Measurements from ENCODE around the gene SCLY.
"Not testable (repeated sequence)": the region's sequence is repeated elsewhere in the genome, so short reads cannot be mapped to it uniquely, and the experiment has no call there.

The SCLY gene

DNA sequence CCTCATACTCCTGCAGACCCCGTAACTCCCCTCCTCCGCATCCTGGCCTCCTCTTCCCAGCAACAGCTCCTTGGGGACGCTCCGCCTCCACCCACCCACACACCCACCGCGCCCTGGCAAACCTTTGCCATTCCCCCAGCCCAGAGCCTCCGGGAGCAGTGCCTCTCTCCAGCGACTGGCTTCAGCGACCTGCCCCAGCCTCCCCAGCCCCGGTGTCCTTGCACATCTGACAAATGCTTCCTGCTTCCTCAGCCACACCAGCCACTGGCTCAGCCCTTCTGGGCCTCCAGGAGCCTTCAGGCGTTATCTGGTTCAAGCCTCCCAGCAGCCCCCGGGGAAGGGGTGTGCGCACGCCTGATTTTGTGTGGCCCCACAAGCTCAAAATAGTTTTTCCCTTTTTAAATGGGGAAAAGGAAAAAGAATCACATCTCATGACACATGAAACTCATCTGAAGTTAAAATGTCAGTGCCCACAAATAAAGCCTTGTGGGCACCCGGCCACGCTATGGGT lies 53.6 kb downstream of the SCLY start:
- Histone ChIP-seq H3K9me3 (ENCODE audit: control insufficient read depth, insufficient read depth, low read length) (peaks cover 2% of the 10 kb centered on the region; the same call in 1 of the 2 replicates), H3K4me1 (ENCODE audit: insufficient read depth, low read length) (no peaks in the 10 kb centered on the region), H3K36me3 (ENCODE audit: insufficient read depth, low read length) (no peaks in the 10 kb centered on the region), H3K9ac (ENCODE audit: low read depth, low read length) (no peak overlapping the region)

DNA sequence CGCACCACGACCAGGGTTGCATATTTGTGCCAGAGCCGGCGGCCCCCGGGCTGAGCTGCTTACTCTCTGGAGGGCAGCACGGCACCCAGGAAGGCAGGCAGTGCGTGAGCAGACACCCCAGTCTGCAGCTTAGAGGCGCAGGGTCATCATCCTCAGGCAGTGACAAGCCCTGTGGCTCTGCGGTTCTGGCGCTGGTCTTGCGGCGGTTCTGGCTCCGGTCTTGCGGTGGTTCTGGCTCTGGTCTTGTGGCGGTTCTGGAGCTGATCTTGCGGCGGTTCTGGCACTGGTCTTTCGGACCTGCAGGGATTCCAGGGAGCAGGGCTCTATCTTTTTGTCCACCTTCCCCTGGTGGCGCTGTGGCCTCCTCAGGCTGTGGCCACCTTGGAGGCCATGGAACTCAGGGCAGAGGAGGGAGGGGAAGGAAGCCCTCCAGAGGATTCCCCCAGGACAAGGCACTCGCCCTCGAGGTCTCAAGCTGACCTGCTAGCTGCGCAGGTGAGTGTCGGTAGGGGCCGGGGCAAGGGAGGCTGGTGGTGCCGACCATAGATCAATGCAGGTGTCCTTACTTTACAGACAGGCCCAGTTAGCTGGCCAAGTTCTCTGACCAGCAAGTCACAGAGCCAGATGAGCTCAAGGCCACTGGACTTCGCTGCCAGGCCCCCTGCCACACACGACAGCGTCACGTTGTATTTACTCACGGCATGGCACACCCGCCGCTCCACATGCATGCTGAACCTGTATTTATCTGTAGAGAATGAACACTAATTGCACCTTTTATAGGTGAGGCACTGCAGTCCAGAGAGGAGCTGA lies 54.3 kb downstream of the SCLY start:
- Histone ChIP-seq H3K4me1 (ENCODE audit: insufficient read depth, low read length) (no peaks in the 10 kb centered on the region), H3K9me3 (ENCODE audit: control insufficient read depth, insufficient read depth, low read length) (peaks cover 2% of the 10 kb centered on the region; the same call in 1 of the 2 replicates), H3K9ac (ENCODE audit: low read depth, low read length) (no peak overlapping the region), H3K36me3 (ENCODE audit: insufficient read depth, low read length) (no peaks in the 10 kb centered on the region)

DNA sequence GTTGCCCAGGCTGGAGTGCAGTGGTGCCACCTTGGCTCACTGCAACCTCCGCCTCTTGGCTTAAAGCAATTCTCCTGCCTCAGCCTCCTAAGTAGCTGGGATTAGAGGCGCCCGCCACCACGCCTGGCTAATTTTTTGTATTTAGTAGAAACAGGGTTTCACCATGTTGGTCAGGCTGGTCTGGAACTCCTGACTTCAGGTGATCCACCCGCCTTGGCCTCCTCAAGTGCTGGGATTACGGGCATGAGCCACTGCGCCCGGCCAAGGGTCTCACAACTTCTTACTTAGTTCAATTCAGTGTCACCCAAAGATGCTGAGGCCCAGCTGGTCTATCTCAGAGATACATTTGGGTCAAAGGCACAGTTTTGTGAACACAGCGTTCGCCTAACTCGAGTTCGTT lies 54.9 kb downstream of the SCLY start:
- H3K36me3 ChIP-seq (ENCODE audit: insufficient read depth, low read length); H3K4me1 ChIP-seq (ENCODE audit: insufficient read depth, low read length); H3K9ac ChIP-seq (ENCODE audit: low read depth, low read length); H3K9me3 ChIP-seq (ENCODE audit: control insufficient read depth, insufficient read depth, low read length): not testable (repeated sequence)

DNA sequence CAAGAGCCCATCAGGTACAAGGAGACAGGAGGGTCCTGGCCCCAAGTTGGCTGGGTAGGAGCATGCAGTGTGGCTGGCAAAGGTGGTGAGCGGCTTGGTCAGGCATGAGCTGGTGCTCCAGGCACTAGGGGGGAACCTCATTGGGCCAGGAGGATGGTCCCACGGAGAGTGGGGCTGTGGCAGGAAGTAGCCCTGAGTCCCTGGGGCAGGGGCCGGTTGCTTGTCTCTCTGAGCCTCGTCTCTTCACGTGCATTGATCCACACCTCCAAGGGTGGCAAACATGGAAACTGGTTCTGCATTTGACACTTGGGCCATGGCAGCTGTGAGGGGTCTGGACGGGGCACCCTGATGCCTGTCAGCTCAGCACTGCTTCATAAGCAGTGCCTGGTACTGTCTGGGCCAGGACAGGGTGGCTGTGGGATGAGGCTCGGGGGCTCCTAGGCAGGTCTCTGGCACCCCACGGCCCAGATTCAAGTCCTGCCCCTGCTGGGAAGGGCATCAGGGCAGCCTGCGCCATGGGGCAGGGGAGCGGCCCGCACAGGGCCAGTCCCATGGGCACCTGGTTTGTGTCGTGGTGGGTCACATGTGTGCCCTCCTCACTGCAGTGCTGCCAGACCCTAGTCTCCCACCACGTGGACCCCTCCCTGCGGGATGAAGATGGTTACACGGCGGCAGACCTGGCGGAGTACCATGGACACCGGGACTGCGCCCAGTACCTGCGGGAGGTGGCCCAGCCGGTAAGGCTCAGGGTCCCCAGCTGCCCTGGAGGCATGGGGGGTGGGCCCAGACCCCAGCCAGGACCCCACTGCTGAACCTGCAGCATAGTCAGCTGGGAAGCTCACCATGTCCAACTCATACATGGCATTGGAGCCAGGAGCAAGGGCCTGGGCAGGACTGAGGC lies 55.7 kb downstream of the SCLY start:
- H3K9me3 ChIP-seq (ENCODE audit: control insufficient read depth, insufficient read depth, low read length) = peaks cover 2% of the 10 kb centered on the region; the same call in 1 of the 2 replicates
- no peaks in the 10 kb centered on the region for H3K36me3 ChIP-seq (ENCODE audit: insufficient read depth, low read length)
- no peaks in the 10 kb centered on the region for H3K4me1 ChIP-seq (ENCODE audit: insufficient read depth, low read length)
- H3K9ac ChIP-seq (ENCODE audit: low read depth, low read length) = no peak overlapping the region

DNA sequence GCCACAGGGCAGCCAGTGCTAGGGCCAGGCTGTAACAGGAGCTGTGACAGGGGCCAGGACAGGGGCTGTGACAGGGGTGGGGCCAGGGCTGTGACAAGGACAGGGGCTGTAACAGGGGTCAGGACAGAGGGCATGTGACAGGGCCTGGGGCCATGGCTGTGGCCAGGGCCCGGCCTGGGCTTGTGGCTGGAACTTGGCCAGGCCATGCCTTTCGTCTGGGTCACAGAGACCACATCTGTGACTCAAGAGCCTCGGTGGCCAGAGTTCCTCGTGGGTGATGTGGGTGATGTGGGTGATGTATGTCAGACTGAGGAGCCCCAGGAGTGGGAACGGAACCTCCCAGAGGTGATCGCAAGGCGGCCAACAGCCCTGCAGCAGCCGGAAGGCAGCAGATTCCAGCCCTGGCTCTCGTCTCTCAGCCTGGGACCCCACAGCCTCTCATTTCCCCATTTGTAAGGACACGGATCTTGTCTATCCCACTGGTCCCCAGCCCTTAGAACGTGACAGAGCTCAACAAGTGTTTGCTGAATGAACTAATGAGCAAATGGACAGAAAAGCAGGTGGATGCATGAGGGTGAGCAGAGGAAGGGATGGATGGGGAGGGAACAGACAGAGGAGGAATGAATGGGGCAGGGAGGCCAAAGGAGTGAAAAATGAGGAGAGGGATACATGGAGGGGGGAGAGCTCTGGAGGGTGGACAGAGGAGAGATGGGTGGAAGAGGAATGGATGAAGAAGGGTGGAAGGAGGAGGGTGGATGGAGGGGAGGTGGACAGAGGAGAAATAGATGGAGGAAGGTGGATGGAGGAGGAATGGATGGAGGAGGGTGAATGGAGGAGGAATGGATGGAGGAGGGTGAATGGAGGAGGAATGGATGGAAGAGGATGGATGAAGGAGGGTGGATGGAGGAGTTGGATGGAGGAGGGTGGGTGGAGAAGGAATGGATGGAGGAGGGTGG lies 56.7 kb downstream of the SCLY start:
- Histone ChIP-seq H3K9me3 (ENCODE audit: control insufficient read depth, insufficient read depth, low read length) (peaks cover 2% of the 10 kb centered on the region; the same call in 1 of the 2 replicates), H3K36me3 (ENCODE audit: insufficient read depth, low read length) (no peaks in the 10 kb centered on the region), H3K4me1 (ENCODE audit: insufficient read depth, low read length) (no peaks in the 10 kb centered on the region), H3K9ac (ENCODE audit: low read depth, low read length) (no peak overlapping the region)

DNA sequence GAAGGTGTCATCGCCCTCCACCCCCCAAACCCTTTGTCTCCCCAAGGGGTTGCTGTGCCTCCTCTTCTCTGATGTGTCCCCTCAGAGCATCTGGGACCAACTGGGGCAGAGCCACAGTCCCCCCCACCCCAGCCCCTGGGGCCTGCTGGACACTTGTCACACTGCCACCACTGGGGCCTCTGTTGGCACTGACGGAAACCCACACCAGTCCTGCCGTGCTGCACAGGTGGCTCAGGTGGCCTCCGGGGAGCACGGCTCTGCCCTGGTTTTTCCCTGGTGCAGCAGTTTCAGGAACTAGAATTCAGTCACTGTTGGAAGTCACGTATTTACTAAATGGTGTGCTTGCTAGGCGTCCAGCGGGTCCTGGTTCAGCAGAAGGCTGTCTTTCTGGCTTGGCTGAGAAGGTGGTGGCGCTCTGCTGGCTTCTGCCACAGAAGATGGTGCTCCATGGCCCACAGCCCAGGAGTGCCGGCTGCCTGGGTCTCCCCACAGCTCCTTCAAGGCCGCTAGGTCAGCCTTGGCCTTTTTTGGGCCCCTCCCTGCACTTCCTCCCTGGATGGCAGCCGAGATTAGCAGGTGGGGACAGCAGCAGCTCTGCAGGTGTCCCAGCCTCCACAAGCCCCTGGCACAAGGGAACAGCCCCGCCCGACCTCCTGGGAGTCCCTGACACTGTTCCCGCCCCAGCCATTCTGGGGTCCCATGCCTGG lies 59.1 kb downstream of the SCLY start:
- H3K9ac ChIP-seq (ENCODE audit: low read depth, low read length) = no peak overlapping the region
- no peaks in the 10 kb centered on the region for H3K9me3 ChIP-seq (ENCODE audit: control insufficient read depth, insufficient read depth, low read length)
- no peaks in the 10 kb centered on the region for H3K36me3 ChIP-seq (ENCODE audit: insufficient read depth, low read length)
- H3K4me1 ChIP-seq (ENCODE audit: insufficient read depth, low read length) = no peaks in the 10 kb centered on the region

DNA sequence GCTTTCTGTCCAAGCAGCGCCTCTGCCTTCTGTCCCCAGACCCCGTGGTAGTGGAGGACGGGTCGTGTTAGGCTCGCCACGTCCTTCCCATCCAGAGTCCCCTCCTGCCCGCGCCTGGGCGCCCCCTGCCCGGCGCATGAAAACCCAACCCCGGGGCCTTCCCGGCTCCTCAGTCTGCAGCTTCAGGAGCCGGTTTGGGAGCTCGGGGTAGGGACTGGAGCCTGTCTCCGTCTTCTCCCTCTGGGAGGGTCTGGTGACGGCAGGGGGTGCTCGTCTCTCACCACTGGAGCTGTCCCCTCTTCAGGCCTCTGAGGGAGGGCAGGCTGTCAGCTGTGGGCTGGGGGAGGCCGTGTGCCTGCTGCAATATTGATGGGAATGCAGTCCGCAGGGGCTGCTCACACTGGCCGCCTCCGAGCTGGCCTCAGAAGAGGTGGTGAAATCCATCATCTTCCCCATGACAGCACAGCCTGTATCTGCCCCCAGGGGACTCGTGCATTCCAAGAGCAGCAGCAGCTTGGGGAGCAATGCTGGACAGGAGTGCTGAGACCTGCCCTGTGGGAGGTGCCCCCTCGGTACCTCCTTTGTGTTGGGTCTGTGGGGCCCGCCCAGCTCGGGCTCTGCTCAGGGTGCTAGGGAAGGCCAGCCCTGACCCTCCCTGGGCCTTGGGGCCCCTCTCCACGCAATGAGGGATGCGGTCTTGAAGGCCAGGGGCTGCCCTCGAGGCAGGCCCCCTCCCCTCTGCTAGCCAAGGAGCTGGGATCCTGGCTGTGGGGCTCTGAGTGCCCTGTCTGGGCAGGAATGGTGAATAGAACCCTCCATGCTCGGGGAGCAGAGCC lies 59.9 kb downstream of the SCLY start:
- Histone ChIP-seq H3K4me1 (ENCODE audit: insufficient read depth, low read length) (no peaks in the 10 kb centered on the region), H3K36me3 (ENCODE audit: insufficient read depth, low read length) (no peaks in the 10 kb centered on the region), H3K9me3 (ENCODE audit: control insufficient read depth, insufficient read depth, low read length) (no peaks in the 10 kb centered on the region), H3K9ac (ENCODE audit: low read depth, low read length) (no peak overlapping the region)

DNA sequence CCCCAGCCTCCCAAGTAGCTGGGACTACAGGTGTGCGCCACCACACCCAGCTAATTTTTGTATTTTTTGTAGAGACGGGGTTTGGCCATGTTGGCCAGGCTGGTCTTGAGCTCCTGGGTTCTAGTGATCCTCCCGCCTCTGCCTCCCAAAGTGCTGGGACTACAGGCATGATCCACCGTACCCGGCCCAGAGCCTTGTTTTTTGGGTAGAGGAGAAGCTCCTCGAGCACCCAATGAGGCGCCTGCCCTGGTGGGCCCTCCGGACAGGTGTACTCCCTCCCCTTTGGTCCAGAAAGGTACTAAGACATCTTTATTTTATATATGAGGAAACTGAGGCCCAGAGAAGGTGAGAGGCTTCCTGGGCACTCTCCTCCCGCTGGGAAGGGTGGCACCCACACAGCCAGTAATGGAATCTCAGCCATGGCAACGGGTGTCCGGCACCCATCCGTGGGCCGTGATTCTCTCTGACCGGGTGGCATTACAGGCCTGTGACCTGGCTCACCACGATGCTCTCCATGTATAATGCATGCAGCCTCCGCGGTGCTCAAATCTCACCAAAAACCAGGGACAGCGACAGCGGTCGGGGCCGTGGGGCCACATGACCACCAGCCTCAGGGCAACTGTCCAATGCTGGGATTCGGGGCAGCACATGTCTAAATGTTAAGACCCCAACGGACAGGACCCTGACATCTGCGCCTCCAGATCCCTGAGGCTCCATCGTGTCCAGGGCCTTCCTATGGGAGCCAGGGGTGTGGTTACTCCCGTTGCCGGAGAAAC lies 60.9 kb downstream of the SCLY start:
- H3K36me3 ChIP-seq (ENCODE audit: insufficient read depth, low read length) = no peaks in the 10 kb centered on the region
- no peaks in the 10 kb centered on the region for H3K9me3 ChIP-seq (ENCODE audit: control insufficient read depth, insufficient read depth, low read length)
- no peaks in the 10 kb centered on the region for H3K4me1 ChIP-seq (ENCODE audit: insufficient read depth, low read length)
- no peak overlapping the region for H3K9ac ChIP-seq (ENCODE audit: low read depth, low read length)

DNA sequence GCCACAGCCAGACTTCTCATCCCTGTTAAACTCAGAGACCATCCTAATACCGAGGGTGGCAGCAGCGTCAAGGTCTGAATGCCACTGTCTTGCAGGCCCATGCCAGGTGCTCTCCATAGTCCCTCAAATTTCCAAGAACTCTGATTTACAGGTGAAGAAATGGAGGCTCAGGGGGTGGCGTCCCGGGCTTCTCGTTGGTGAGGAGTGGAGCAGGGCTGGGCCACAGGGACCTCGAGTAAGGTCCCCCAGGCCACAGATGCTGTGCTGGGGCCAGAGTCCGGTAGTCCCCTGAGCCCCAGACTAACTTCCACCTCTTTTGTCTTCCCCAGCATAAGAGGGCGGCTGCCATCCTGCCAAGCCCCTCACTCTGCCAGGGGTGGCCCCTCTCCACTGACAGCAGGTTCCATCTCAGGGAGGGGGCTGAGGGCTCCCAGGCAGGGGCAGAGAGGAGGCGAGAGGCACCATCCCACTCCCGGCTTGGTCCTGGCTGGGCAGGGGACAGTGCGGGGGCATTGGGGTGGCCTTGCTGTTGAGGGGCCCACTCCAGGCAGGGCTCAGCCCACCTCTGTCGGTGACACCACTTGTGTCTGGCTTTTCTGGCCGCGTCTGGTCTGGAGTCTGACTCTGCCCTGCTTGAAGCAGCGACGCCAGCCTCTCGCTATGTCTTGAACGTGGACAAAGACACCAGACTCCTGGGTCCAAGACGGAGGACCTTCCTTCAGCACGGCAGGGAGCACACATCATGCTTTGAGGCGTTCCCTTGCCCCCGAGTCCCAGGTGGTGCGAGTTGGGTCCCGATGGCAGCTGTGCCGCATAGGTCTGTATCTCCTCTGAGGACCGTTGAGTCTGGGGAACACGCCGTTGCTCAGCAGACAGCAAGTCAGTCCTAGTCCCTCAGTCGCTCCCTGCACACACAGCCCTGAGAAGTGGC lies 61.8 kb downstream of the SCLY start:
- Histone ChIP-seq H3K9ac (ENCODE audit: low read depth, low read length) (no peak overlapping the region), H3K36me3 (ENCODE audit: insufficient read depth, low read length) (no peaks in the 10 kb centered on the region), H3K4me1 (ENCODE audit: insufficient read depth, low read length) (peaks cover 3% of the 10 kb centered on the region; the same call in 1 of the 2 replicates), H3K9me3 (ENCODE audit: control insufficient read depth, insufficient read depth, low read length) (no peaks in the 10 kb centered on the region)

DNA sequence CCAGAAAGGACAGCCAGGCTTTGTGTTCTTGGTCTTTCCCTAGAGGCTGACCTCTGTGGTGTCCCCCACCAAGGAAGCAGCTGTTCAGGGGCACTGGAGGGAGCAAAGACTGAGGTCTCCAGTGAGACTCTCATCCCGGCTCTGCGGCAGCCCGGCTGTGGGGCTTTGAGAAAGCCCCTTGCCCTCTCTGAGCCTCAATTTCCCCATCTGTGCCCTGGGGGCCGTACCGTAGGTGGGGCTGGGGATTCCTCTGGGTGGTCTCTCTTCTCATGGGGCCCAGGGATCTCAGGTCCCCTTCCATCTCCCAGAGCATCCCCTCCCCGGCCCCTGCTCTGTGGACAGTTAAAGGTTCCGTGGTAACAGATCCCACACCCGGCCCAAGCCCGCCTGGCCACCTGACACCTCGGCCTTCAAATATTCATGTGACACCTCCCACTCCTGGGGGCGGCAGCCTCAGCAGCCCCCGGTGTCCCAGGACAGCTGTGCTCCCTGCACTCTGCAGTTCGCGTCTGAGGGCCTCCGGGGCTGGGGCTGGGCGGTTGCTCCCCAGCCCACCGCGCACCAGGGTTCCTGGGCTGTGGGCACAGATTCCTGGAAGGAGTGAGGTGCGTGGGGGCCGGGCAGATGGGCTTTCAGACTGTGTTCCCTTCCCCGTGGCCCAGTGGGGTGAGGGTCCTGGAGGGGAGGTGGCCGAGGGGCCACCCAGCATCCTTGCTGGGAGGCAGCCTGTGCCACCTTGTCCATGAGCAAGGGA lies 62.6 kb downstream of the SCLY start:
- H3K9me3 ChIP-seq (ENCODE audit: control insufficient read depth, insufficient read depth, low read length) = no peaks in the 10 kb centered on the region
- no peak overlapping the region for H3K9ac ChIP-seq (ENCODE audit: low read depth, low read length)
- H3K4me1 ChIP-seq (ENCODE audit: insufficient read depth, low read length) = peaks cover 3% of the 10 kb centered on the region; the same call in 1 of the 2 replicates
- H3K36me3 ChIP-seq (ENCODE audit: insufficient read depth, low read length) = no peaks in the 10 kb centered on the region

DNA sequence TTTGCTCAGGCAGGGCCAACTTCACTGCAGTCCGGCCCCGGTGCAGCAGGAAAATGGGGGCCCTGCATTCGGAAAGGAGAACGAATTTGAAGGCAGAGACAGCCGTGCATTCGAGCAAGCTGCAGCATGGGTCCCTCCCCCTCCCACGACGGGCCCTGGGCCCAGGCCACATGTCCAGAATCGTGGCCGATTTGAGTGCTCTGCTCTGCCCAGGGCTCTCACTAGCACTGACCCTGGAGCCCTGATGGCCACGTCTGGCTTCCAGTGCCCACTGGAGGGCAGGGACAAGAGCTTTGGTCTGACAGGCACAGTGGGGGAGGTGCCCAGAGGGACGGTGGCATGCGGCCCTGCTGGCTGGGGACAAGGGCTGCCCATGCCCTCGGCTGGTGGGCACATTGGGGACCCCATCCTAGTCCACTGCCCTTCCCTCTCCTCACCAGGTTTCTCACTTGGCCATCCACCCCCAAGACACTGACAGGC lies 63.2 kb downstream of the SCLY start:
- Histone ChIP-seq H3K9ac (ENCODE audit: low read depth, low read length) (no peak overlapping the region), H3K9me3 (ENCODE audit: control insufficient read depth, insufficient read depth, low read length) (no peaks in the 10 kb centered on the region), H3K36me3 (ENCODE audit: insufficient read depth, low read length) (no peaks in the 10 kb centered on the region), H3K4me1 (ENCODE audit: insufficient read depth, low read length) (peaks cover 3% of the 10 kb centered on the region; the same call in 1 of the 2 replicates)
